ENCODE results near the gene SETBP1. TPM values are rescaled to one million over a fixed set of nuclear protein-coding genes. Genes with fewer than 3 reads are reported as not detected.

The SETBP1 gene
- total and polyA plus RNA-seq, 9 of the 15 experiments (the other 6 are each of a cell fraction or from before 2014, with no cell fraction given): under 0.01 to 0.13 (median 0.04) TPM

GRCh38 chr18:45059695-45060094 lies 379.0 kb downstream of the SETBP1 start (continued):
- TF ChIP-seq ZBTB43 (CRISPR knock-in tag; IDR thresholded peaks at IDR 0.05): no peak
- no peak for TF ChIP-seq SMAD3 (CRISPR knock-in tag; conservative IDR thresholded peaks at IDR 0.05)
- TF ChIP-seq JUNB (CRISPR knock-in tag; conservative IDR thresholded peaks at IDR 0.05): no peak
- no peak for TF ChIP-seq HNRNPL (IDR thresholded peaks at IDR 0.05; ENCODE audit: low read depth, low read length)
- TF ChIP-seq RREB1 (CRISPR knock-in tag; IDR thresholded peaks at IDR 0.05): no peak
- TF ChIP-seq NR2F6 (CRISPR knock-in tag; IDR thresholded peaks at IDR 0.05): no peak
- TF ChIP-seq RBM25 (IDR thresholded peaks at IDR 0.05; ENCODE audit: low read depth, low read length, severe bottlenecking): no peak
- TF ChIP-seq ARID3B (CRISPR knock-in tag; IDR thresholded peaks at IDR 0.05; ENCODE audit: borderline replicate concordance): no peak
- no peak for TF ChIP-seq ETV5 (CRISPR knock-in tag; IDR thresholded peaks at IDR 0.05; ENCODE audit: low read depth)
- TF ChIP-seq CBX5 (IDR thresholded peaks at IDR 0.05; ENCODE audit: borderline replicate concordance, low read depth): no peak
- TF ChIP-seq ARID3A (IDR thresholded peaks at IDR 0.05; ENCODE audit: borderline replicate concordance, low read depth, low read length): peak; percentile 43; the same call in 1 of the 2 replicates
- peak; percentile 90 for TF ChIP-seq CBFA2T2 (conservative IDR thresholded peaks at IDR 0.05)
- TF ChIP-seq PATZ1 (CRISPR knock-in tag; IDR thresholded peaks at IDR 0.05; ENCODE audit: borderline replicate concordance): no peak
- no peak for TF ChIP-seq ATF4 (CRISPR knock-in tag; IDR thresholded peaks at IDR 0.05)
- TF ChIP-seq ARID1B (IDR thresholded peaks at IDR 0.05): peak; percentile 96
